Muscle layer of duodenum (tissue), 2 donors: Measurements from ENCODE around the gene GTPBP6.

ENCODE experiments used
- H3K27ac ChIP-seq: one replicate; pipeline ENCODE4 v1.7.0; 2013; ENCODE audit warnings: mild to moderate bottlenecking, low read length
- H3K27me3 ChIP-seq: one replicate; pipeline ENCODE4 v1.7.0; 2013; ENCODE audit warnings: low read depth, mild to moderate bottlenecking, control low read depth, low read length
- H3K36me3 ChIP-seq, 2 donors: one replicate each; pipeline ENCODE4 v1.7.0; 2013; ENCODE audit warnings: low read length in 2 of 2, control low read depth in 1 of 2, mild to moderate bottlenecking in 1 of 2; ENCODE audit not compliant: insufficient read depth in 2 of 2, control insufficient read depth in 1 of 2
- H3K4me1 ChIP-seq, 2 donors: one replicate each; pipeline ENCODE4 v1.7.0; 2013; ENCODE audit warnings: low read length in 2 of 2, mild to moderate bottlenecking in 2 of 2, control low read depth in 1 of 2, moderate library complexity in 1 of 2; ENCODE audit not compliant: insufficient read depth in 2 of 2, control insufficient read depth in 1 of 2
- H3K4me3 ChIP-seq, 2 donors: one replicate each; pipeline ENCODE4 v1.7.0; 2013; ENCODE audit warnings: low read length in 2 of 2, low read depth in 1 of 2, mild to moderate bottlenecking in 1 of 2
- H3K9me3 ChIP-seq, 2 donors: one replicate each; pipeline ENCODE4 v1.7.0; 2013; ENCODE audit warnings: low read length in 2 of 2, control low read depth in 1 of 2, mild to moderate bottlenecking in 1 of 2; ENCODE audit not compliant: control insufficient read depth in 1 of 2
- donor health status: healthy.

Gene GTPBP6

GRCh38 chrX:318739-319578, at the start of gene GTPBP6:
TSS of gene GTPBP6 (minus strand) at chrX:318796. CDS start at chrX:318787, 9 bp downstream.
- H3K27me3 ChIP-seq: no peaks in the 10 kb centered on the region
- H3K4me3 ChIP-seq: peak within 1 kb of the TSS; percentile 63 to 85
- peaks cover 0 to 21% of the 10 kb centered on the region in 2 donors for H3K36me3 ChIP-seq
- peaks cover 5 to 20% of the 10 kb centered on the region in 2 donors for H3K4me1 ChIP-seq
- H3K27ac ChIP-seq: peak within 1 kb of the TSS; percentile 45
- H3K9me3 ChIP-seq: no peaks in the 10 kb centered on the region

- Histone ChIP-seq H3K27me3 (peaks cover 7% of the 10 kb centered on the region), H3K36me3 (no peaks in the 10 kb centered on the region), H3K4me1 (peaks cover 0 to under 1% of the 10 kb centered on the region in 2 donors), H3K27ac (no peak overlapping the region), H3K9me3 (no peaks in the 10 kb centered on the region), H3K4me3 (no peak overlapping the region)
Observed at GRCh38 chrX:367866-368265, 49.3 kb upstream of the GTPBP6 start.

- Histone ChIP-seq H3K36me3 (no peaks in the 10 kb centered on the region), H3K9me3 (no peaks in the 10 kb centered on the region), H3K27ac (no peak overlapping the region), H3K4me1 (no peaks in the 10 kb centered on the region), H3K4me3 (no peak overlapping the region), H3K27me3 (peaks cover 4% of the 10 kb centered on the region)
Observed at GRCh38 chrX:367349-367748, 48.8 kb upstream of the GTPBP6 start.

GRCh38 chrX:363621-364375, 45.2 kb upstream of the GTPBP6 start:
- no peaks in the 10 kb centered on the region for H3K27me3 ChIP-seq
- no peak overlapping the region for H3K4me3 ChIP-seq
- H3K27ac ChIP-seq: no peak overlapping the region
- H3K9me3 ChIP-seq: peaks cover 0 to 13% of the 10 kb centered on the region in 2 donors
- no peaks in the 10 kb centered on the region for H3K4me1 ChIP-seq
- peaks cover 0 to 24% of the 10 kb centered on the region in 2 donors for H3K36me3 ChIP-seq

- no peaks in the 10 kb centered on the region for H3K4me1 ChIP-seq
- no peaks in the 10 kb centered on the region for H3K27me3 ChIP-seq
- H3K27ac ChIP-seq: no peak overlapping the region
- peaks cover 0 to 13% of the 10 kb centered on the region in 2 donors for H3K9me3 ChIP-seq
- H3K4me3 ChIP-seq: no peak overlapping the region
- peaks cover 0 to 29% of the 10 kb centered on the region in 2 donors for H3K36me3 ChIP-seq
Observed at GRCh38 chrX:362937-363620, 44.5 kb upstream of the GTPBP6 start.

- no peaks in the 10 kb centered on the region for H3K4me1 ChIP-seq
- H3K9me3 ChIP-seq: peaks cover 0 to 13% of the 10 kb centered on the region in 2 donors
- no peak overlapping the region for H3K4me3 ChIP-seq
- H3K27me3 ChIP-seq: no peaks in the 10 kb centered on the region
- no peak overlapping the region for H3K27ac ChIP-seq
- peaks cover 0 to 31% of the 10 kb centered on the region in 2 donors for H3K36me3 ChIP-seq
Observed at GRCh38 chrX:362351-362750, 43.8 kb upstream of the GTPBP6 start.

- Histone ChIP-seq H3K27me3 (no peaks in the 10 kb centered on the region), H3K36me3 (peaks cover 0 to 31% of the 10 kb centered on the region in 2 donors), H3K4me3 (peak overlapping the region in 1 of 2 donors; percentile 12), H3K27ac (no peak overlapping the region), H3K4me1 (no peaks in the 10 kb centered on the region), H3K9me3 (peaks cover 0 to 13% of the 10 kb centered on the region in 2 donors)
Observed at GRCh38 chrX:361231-362145, 42.9 kb upstream of the GTPBP6 start.

GRCh38 chrX:360496-361150, 42.0 kb upstream of the GTPBP6 start:
- H3K36me3 ChIP-seq: peaks cover 0 to 31% of the 10 kb centered on the region in 2 donors
- no peaks in the 10 kb centered on the region for H3K27me3 ChIP-seq
- H3K4me3 ChIP-seq: peak overlapping the region in 1 of 2 donors; percentile 12
- no peak overlapping the region for H3K27ac ChIP-seq
- H3K4me1 ChIP-seq: no peaks in the 10 kb centered on the region
- H3K9me3 ChIP-seq: peaks cover 0 to 13% of the 10 kb centered on the region in 2 donors

- Histone ChIP-seq H3K4me1 (no peaks in the 10 kb centered on the region), H3K27ac (no peak overlapping the region), H3K36me3 (peaks cover 0 to 31% of the 10 kb centered on the region in 2 donors), H3K4me3 (no peak overlapping the region), H3K27me3 (no peaks in the 10 kb centered on the region), H3K9me3 (peaks cover 0 to 13% of the 10 kb centered on the region in 2 donors)
Observed at GRCh38 chrX:358651-359143, 40.1 kb upstream of the GTPBP6 start.
